ENCODE data around the gene S100A1.
A peak's percentile ranks its signal among the peaks of the same experiment; 100 is the strongest.

The S100A1 gene

GRCh38 chr1:153652805-153653500 lies 24.7 kb downstream of the S100A1 start:
- TF ChIP-seq CTCF (IDR thresholded peaks at IDR 0.05; ENCODE audit: poor library complexity, severe bottlenecking), result no peak
- Histone ChIP-seq H3K27me3 (ENCODE audit: insufficient read depth, poor library complexity, severe bottlenecking) (no peaks in the 10 kb centered on the region), H3K4me3 (ENCODE audit: severe bottlenecking) (no peak overlapping the region), H3K27ac (ENCODE audit: poor library complexity, severe bottlenecking) (peak overlapping the region; percentile 5), H3K9me3 (ENCODE audit: severe bottlenecking) (no peaks in the 10 kb centered on the region), H3K36me3 (ENCODE audit: low read depth) (no peaks in the 10 kb centered on the region), H3K4me1 (ENCODE audit: insufficient read depth, poor library complexity, severe bottlenecking) (peaks cover 6% of the 10 kb centered on the region)
- DNase-seq (ENCODE audit: low spot score), result no peak
- ATAC-seq (ENCODE audit: low read depth), result peak; percentile 70

DNA sequence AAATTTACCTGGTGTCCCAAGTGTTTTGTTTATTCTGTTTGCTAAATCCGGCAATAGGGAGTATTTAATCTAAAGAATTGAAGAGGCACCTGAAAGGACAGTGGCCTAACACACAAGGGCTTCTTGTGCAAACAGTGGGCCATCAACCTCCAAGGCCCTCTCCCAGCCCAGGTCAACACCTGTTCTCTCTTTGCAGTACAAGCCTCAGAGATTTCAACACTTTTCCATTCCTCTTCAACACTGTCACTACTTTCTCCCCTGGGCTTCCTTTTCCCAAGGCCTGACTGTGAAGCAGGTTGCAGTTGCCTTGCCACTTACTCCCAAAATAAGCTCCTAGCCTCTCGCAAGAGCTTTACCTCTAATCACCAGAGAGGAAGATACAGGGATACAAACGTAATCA lies 27.1 kb downstream of the S100A1 start:
- no peak for TF ChIP-seq CTCF (IDR thresholded peaks at IDR 0.05; ENCODE audit: poor library complexity, severe bottlenecking)
- Histone ChIP-seq H3K36me3 (ENCODE audit: low read depth) (peaks cover 9% of the 10 kb centered on the region; the same call in 1 of the 2 replicates), H3K27me3 (ENCODE audit: insufficient read depth, poor library complexity, severe bottlenecking) (no peaks in the 10 kb centered on the region), H3K27ac (ENCODE audit: poor library complexity, severe bottlenecking) (no peak overlapping the region), H3K9me3 (ENCODE audit: severe bottlenecking) (no peaks in the 10 kb centered on the region), H3K4me1 (ENCODE audit: insufficient read depth, poor library complexity, severe bottlenecking) (peaks cover 6% of the 10 kb centered on the region), H3K4me3 (ENCODE audit: severe bottlenecking) (no peak overlapping the region)
- DNase-seq (ENCODE audit: low spot score), result no peak
- ATAC-seq (ENCODE audit: low read depth), result no peak

DNA sequence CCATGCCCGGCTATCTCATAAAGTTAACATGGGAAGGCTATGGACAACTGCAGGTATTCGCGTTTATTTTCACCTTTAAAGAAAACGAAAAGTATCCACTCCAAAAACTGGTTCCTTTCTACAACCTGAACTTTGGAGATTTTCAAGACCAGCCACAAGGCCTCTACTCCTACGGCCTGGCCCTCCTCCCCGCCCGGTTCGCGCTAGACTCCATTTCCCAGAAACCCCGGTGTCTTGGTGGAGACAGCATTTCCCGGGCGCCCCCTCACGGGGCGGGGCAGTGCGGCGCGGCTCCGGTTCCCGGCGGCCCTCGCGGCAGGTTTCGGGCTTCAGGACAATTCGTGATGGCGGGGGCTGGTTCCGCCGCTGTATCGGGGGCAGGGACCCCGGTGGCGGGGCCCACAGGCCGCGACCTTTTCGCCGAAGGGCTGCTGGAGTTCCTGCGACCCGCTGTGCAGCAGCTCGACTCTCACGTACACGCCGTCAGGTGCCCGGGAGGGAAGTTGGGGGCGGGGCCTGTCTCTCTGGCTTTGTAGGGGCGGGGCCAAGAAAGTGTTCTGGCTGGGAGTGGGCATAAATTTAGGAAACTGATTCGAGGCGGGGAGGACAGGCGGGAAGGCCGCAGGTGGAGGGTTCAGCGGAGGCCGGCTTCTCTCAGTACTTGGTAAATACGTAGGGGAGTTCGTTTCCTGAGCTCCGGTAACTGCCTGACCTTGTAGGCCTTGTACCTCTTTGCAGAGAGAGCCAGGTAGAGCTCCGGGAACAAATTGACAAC lies 30.4 kb downstream of the S100A1 start, which contains the start of gene SNAPIN:
TSS of gene SNAPIN (plus strand) at position 304 of the 775 bp plus-strand sequence. CDS start at position 345, 41 bp downstream.
- Histone ChIP-seq H3K4me3 (ENCODE audit: severe bottlenecking) (peak within 1 kb of the TSS; percentile 83), H3K27me3 (ENCODE audit: insufficient read depth, poor library complexity, severe bottlenecking) (no peaks in the 10 kb centered on the region), H3K4me1 (ENCODE audit: insufficient read depth, poor library complexity, severe bottlenecking) (no peaks in the 10 kb centered on the region), H3K36me3 (ENCODE audit: low read depth) (peaks cover 41% of the 10 kb centered on the region), H3K9me3 (ENCODE audit: severe bottlenecking) (no peaks in the 10 kb centered on the region), H3K27ac (ENCODE audit: poor library complexity, severe bottlenecking) (peak within 1 kb of the TSS; percentile 55)
- DNase-seq (ENCODE audit: low spot score) (peak; percentile 88), ATAC-seq (ENCODE audit: low read depth) (peak; percentile 97)
- no peak for TF ChIP-seq CTCF (IDR thresholded peaks at IDR 0.05; ENCODE audit: poor library complexity, severe bottlenecking)

- ATAC-seq (ENCODE audit: low read depth), result no peak
These were observed 30.9 kb downstream of the S100A1 start for GRCh38 chr1:153659175-153659534.

More at GRCh38 chr1:153659175-153659534, 30.9 kb downstream of the S100A1 start:
- no peaks in the 10 kb centered on the region for H3K4me1 ChIP-seq (ENCODE audit: insufficient read depth, poor library complexity, severe bottlenecking)
- peak overlapping the region; percentile 55 for H3K27ac ChIP-seq (ENCODE audit: poor library complexity, severe bottlenecking)
- DNase-seq (ENCODE audit: low spot score), result no peak
- peak overlapping the region; percentile 83 for H3K4me3 ChIP-seq (ENCODE audit: severe bottlenecking)
- H3K9me3 ChIP-seq (ENCODE audit: severe bottlenecking), result no peaks in the 10 kb centered on the region
- H3K36me3 ChIP-seq (ENCODE audit: low read depth), result peaks cover 47% of the 10 kb centered on the region
- TF ChIP-seq CTCF (IDR thresholded peaks at IDR 0.05; ENCODE audit: poor library complexity, severe bottlenecking), result no peak
- no peaks in the 10 kb centered on the region for H3K27me3 ChIP-seq (ENCODE audit: insufficient read depth, poor library complexity, severe bottlenecking)
